Measurements from ENCODE around the gene CLSTN1. TPM values are rescaled to one million over a fixed set of nuclear protein-coding genes. Genes with fewer than 3 reads are reported as not detected.

The CLSTN1 gene
- polyA plus RNA-seq, 4 donors = 29.2 to 78.8 (median 41.8) TPM

DNA sequence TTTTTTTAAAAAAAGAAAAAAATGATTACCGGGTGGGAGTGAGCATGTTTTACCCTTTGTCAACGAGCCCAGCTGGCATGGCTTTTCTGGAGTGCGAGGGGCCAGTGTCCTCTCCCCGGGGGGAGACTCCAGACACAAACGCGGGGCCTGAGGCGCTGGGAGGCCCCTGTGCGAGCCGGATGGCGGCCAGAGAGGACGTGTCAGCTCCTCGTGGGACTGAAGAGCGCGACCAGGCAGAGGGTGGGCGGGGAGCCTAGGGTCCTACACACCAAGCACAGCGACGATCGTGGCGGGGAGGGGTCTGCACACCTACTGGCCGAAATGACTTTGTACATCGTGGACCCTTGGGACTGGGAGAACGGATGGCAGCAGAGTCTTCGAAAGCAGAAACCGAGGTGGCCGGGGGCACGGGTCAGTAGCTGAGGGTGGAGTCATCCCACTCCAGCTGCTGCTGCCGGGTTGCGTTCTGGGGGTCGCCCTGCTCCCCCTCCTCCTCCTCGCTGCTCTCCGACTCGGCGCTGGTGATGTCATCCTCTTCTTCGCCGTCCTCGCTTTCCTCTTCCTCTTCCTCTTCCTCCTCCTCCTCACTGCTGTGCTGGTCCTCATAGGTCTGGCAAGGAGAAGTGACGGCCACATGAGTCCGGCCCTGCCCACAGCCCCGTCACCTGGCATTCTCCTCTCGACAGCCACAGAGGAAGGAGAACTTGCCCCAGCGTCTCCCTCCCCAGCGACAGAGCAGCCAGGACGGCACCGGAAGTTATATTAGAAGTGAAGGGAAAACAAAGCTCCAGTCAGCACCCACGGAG is 93.5 kb downstream of the CLSTN1 start:
- Histone ChIP-seq H3K9me3 (ENCODE audit: control insufficient read depth in 2 of 2, insufficient read depth in 1 of 2, low read depth in 1 of 2, low read length in 1 of 2) (no peaks in the 10 kb centered on the region), H3K27me3 (ENCODE audit: control insufficient read depth in 3 of 3, insufficient read depth in 3 of 3, low read length in 3 of 3) (no peaks in the 10 kb centered on the region), H3K4me3 (ENCODE audit: low read depth in 1 of 3, low read length in 3 of 3) (no peak overlapping the region), H3K27ac (ENCODE audit: low read depth in 1 of 3, low read length in 2 of 3) (no peak overlapping the region), H3K36me3 (ENCODE audit: control insufficient read depth in 3 of 3, insufficient read depth in 2 of 3, low read depth in 1 of 3, low read length in 3 of 3) (peaks cover 32 to 93% (median 39%) of the 10 kb centered on the region in 3 donors), H3K4me1 (ENCODE audit: control insufficient read depth in 3 of 3, insufficient read depth in 2 of 3, low read depth in 1 of 3, low read length in 2 of 3) (no peaks in the 10 kb centered on the region)
- DNase-seq = no peak
- 84 to 89% (median 85%) methylated on average over 42 to 45 of the region's 45 CpGs for WGBS, 3 donors
- FAIRE-seq = no peak

DNA sequence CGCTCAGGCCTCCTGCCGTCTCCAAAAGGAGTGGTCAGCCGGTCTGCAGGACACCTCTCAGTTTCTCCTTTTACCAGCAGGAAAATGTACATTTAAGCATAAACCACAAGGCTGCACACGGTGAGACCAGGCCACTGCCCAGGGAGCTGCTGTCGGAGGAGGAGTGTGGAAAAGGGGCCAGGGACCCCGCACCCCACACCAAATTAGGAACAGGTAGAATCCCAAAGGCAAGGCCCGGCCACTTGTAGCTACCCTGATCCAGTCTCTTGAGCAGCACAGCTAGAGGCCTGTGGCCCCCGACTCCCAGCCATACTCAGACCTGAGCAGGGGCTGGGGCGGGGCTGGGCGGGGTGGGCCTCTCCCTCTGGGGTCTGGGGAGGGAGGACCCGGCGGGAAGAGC is 94.2 kb downstream of the CLSTN1 start:
- no peak for DNase-seq
- Histone ChIP-seq H3K9me3 (ENCODE audit: control insufficient read depth in 2 of 2, insufficient read depth in 1 of 2, low read depth in 1 of 2, low read length in 1 of 2) (no peaks in the 10 kb centered on the region), H3K4me3 (ENCODE audit: low read depth in 1 of 3, low read length in 3 of 3) (no peak overlapping the region), H3K27ac (ENCODE audit: low read depth in 1 of 3, low read length in 2 of 3) (peak overlapping the region in 1 of 3 donors; percentile 2), H3K27me3 (ENCODE audit: control insufficient read depth in 3 of 3, insufficient read depth in 3 of 3, low read length in 3 of 3) (no peaks in the 10 kb centered on the region), H3K4me1 (ENCODE audit: control insufficient read depth in 3 of 3, insufficient read depth in 2 of 3, low read depth in 1 of 3, low read length in 2 of 3) (no peaks in the 10 kb centered on the region), H3K36me3 (ENCODE audit: control insufficient read depth in 3 of 3, insufficient read depth in 2 of 3, low read depth in 1 of 3, low read length in 3 of 3) (peaks cover 25 to 91% (median 31%) of the 10 kb centered on the region in 3 donors)
- 90 to 94% (median 91%) methylated on average over 12 of the region's 12 CpGs for whole genome bisulfite sequencing, 3 donors
- no peak for FAIRE-seq

DNA sequence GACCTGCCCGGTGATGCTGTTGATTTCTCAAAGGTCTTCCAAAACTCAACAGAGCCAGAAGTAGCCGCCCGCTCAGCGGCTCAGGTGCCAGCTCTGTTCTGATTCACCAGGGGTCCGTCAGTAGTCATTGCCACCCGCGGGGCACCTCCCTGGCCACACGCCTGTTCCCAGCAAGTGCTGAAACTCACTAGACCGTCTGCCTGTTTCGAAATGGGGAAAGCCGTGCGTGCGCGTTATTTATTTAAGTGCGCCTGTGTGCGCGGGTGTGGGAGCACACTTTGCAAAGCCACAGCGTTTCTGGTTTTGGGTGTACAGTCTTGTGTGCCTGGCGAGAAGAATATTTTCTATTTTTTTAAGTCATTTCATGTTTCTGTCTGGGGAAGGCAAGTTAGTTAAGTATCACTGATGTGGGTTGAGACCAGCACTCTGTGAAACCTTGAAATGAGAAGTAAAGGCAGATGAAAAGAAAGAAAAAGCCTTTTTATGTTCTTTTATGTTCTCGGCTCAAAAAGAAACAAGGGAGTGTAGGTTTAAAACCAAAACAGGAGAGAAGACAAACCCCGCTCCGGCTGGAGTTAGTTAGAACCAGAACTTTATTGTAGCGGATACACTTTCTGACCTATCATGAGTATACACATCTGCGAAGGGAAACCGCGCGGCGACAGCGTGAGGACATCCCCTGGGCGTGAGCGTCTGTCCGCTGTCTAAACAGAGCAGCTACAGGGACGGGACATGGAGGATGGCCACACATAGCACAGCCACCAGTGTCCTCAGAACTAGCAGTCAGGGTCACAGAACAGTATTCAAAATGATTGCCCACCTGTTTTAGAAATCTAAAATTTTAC is 95.1 kb downstream of the CLSTN1 start:
- Histone ChIP-seq H3K36me3 (ENCODE audit: control insufficient read depth in 3 of 3, insufficient read depth in 2 of 3, low read depth in 1 of 3, low read length in 3 of 3) (peaks cover 23 to 91% (median 27%) of the 10 kb centered on the region in 3 donors), H3K4me3 (ENCODE audit: low read depth in 1 of 3, low read length in 3 of 3) (no peak overlapping the region), H3K4me1 (ENCODE audit: control insufficient read depth in 3 of 3, insufficient read depth in 2 of 3, low read depth in 1 of 3, low read length in 2 of 3) (no peaks in the 10 kb centered on the region), H3K9me3 (ENCODE audit: control insufficient read depth in 2 of 2, insufficient read depth in 1 of 2, low read depth in 1 of 2, low read length in 1 of 2) (peaks cover 0 to 3% of the 10 kb centered on the region in 2 donors), H3K27ac (ENCODE audit: low read depth in 1 of 3, low read length in 2 of 3) (peak overlapping the region in 2 of 3 donors; percentile 21 to 25), H3K27me3 (ENCODE audit: control insufficient read depth in 3 of 3, insufficient read depth in 3 of 3, low read length in 3 of 3) (no peaks in the 10 kb centered on the region)
- FAIRE-seq (no peak), DNase-seq (no peak)
- 75 to 85% (median 82%) methylated on average over 33 of the region's 33 CpGs for WGBS, 3 donors

DNA sequence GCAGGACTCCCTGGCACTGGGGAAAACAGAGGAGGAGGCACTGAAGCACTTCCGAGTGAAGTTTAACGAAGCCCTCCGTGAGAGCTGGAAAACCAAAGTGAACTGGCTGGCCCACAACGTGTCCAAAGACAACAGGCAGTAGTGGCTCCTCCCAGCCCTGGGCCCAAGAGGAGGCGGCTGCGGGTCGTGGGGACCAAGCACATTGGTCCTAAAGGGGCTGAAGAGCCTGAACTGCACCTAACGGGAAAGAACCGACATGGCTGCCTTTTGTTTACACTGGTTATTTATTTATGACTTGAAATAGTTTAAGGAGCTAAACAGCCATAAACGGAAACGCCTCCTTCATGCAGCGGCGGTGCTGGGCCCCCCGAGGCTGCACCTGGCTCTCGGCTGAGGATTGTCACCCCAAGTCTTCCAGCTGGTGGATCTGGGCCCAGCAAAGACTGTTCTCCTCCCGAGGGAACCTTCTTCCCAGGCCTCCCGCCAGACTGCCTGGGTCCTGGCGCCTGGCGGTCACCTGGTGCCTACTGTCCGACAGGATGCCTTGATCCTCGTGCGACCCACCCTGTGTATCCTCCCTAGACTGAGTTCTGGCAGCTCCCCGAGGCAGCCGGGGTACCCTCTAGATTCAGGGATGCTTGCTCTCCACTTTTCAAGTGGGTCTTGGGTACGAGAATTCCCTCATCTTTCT is 96.7 kb downstream of the CLSTN1 start:
- Histone ChIP-seq H3K36me3 (ENCODE audit: control insufficient read depth in 3 of 3, insufficient read depth in 2 of 3, low read depth in 1 of 3, low read length in 3 of 3) (peaks cover 17 to 91% (median 18%) of the 10 kb centered on the region in 3 donors), H3K27me3 (ENCODE audit: control insufficient read depth in 3 of 3, insufficient read depth in 3 of 3, low read length in 3 of 3) (no peaks in the 10 kb centered on the region), H3K27ac (ENCODE audit: low read depth in 1 of 3, low read length in 2 of 3) (no peak overlapping the region), H3K9me3 (ENCODE audit: control insufficient read depth in 2 of 2, insufficient read depth in 1 of 2, low read depth in 1 of 2, low read length in 1 of 2) (peaks cover 0 to 19% of the 10 kb centered on the region in 2 donors), H3K4me1 (ENCODE audit: control insufficient read depth in 3 of 3, insufficient read depth in 2 of 3, low read depth in 1 of 3, low read length in 2 of 3) (no peaks in the 10 kb centered on the region), H3K4me3 (ENCODE audit: low read depth in 1 of 3, low read length in 3 of 3) (no peak overlapping the region)
- WGBS, 3 donors = 53 to 62% (median 58%) methylated on average over 23 to 25 of the region's 25 CpGs
- DNase-seq (no peak), FAIRE-seq (no peak)

DNA sequence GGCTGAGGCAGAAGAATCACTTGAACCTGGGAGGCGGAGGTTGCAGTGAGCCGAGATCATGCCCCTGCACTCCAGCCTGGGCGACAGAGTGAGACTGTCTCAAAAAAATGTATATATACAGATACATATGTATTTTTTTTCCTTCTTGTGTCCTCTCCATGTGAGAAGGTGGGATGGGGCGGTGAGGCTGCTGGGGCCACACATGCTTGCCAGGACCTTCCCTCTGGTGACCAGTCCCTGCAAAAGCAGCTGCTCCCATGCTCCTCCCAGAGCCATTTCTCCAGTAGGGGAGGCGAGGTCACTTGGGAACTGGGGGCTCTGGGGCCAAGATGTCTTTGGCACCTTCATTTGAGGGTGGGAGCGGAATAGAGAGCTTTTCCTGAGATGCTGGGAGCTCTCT is 97.4 kb downstream of the CLSTN1 start:
- DNase-seq (no peak), FAIRE-seq (no peak)
- Histone ChIP-seq H3K4me3 (ENCODE audit: low read depth in 1 of 3, low read length in 3 of 3) (no peak overlapping the region), H3K27me3 (ENCODE audit: control insufficient read depth in 3 of 3, insufficient read depth in 3 of 3, low read length in 3 of 3) (no peaks in the 10 kb centered on the region), H3K27ac (ENCODE audit: low read depth in 1 of 3, low read length in 2 of 3) (no peak overlapping the region), H3K9me3 (ENCODE audit: control insufficient read depth in 2 of 2, insufficient read depth in 1 of 2, low read depth in 1 of 2, low read length in 1 of 2) (peaks cover 0 to 21% of the 10 kb centered on the region in 2 donors), H3K36me3 (ENCODE audit: control insufficient read depth in 3 of 3, insufficient read depth in 2 of 3, low read depth in 1 of 3, low read length in 3 of 3) (peaks cover 13 to 91% (median 17%) of the 10 kb centered on the region in 3 donors), H3K4me1 (ENCODE audit: control insufficient read depth in 3 of 3, insufficient read depth in 2 of 3, low read depth in 1 of 3, low read length in 2 of 3) (no peaks in the 10 kb centered on the region)
- 92 to 97% (median 93%) methylated on average over 6 of the region's 6 CpGs for WGBS, 3 donors

DNA sequence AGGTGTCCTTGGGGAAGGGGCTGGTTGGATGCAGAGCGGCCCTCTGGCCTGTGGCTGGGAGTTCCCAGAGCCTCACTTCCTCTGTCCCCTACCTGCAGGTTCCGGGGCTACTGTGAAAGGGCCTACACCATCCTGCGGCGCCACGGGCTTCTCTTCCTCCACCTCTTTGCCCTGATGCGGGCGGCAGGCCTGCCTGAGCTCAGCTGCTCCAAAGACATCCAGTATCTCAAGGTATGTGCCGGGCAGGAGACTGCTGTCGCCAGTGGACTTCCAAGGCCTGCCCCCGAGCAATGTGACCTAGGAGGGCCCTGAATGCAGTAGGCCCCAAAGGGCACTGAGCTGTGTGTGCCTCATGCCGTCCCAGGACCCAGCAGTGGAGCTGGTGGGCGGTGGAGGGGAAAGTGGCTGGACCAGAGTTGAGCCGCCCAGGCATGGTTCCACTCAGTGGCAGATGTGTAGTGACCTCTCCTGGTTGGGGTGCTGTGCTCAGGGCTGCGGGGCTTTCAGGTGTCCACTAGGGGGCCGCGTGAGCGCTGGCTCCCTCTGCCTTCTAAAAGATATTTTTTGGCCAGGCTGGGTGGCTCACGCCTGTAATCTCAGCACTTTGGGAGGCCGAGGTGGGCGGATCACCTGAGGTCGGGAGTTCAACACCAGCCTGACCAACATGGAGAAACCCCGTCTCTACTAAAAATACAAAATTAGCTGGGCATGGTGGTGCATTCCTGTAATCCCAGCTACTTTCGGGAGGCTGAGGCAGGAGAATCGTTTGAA is 98.9 kb downstream of the CLSTN1 start:
- peak; percentile 57 to 64 for DNase-seq
- Histone ChIP-seq H3K4me3 (ENCODE audit: low read depth in 1 of 3, low read length in 3 of 3) (no peak overlapping the region), H3K27me3 (ENCODE audit: control insufficient read depth in 3 of 3, insufficient read depth in 3 of 3, low read length in 3 of 3) (no peaks in the 10 kb centered on the region), H3K27ac (ENCODE audit: low read depth in 1 of 3, low read length in 2 of 3) (no peak overlapping the region), H3K4me1 (ENCODE audit: control insufficient read depth in 3 of 3, insufficient read depth in 2 of 3, low read depth in 1 of 3, low read length in 2 of 3) (no peaks in the 10 kb centered on the region), H3K9me3 (ENCODE audit: control insufficient read depth in 2 of 2, insufficient read depth in 1 of 2, low read depth in 1 of 2, low read length in 1 of 2) (peaks cover 0 to 21% of the 10 kb centered on the region in 2 donors), H3K36me3 (ENCODE audit: control insufficient read depth in 3 of 3, insufficient read depth in 2 of 3, low read depth in 1 of 3, low read length in 3 of 3) (peaks cover 7 to 90% (median 8%) of the 10 kb centered on the region in 3 donors)
- no peak for FAIRE-seq
- WGBS, 3 donors = 56 to 69% (median 58%) methylated on average over 23 to 24 of the region's 24 CpGs

DNA sequence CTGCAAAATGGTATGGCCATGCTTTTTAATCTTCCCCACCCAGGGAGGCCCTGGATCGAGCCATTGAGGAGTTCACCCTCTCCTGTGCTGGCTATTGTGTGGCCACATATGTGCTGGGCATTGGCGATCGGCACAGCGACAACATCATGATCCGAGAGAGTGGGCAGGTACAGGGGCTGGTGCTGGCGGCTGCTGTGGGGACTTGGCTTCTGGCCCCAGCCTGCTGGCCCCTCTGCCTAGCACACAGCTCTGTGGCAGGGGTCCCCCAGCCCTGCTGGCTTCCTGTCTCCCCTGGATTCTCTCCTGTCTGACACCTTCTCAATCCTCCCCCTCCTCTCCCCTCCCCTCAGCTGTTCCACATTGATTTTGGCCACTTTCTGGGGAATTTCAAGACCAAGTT is 99.8 kb downstream of the CLSTN1 start:
- Histone ChIP-seq H3K27me3 (ENCODE audit: control insufficient read depth in 3 of 3, insufficient read depth in 3 of 3, low read length in 3 of 3) (no peaks in the 10 kb centered on the region), H3K27ac (ENCODE audit: low read depth in 1 of 3, low read length in 2 of 3) (no peak overlapping the region), H3K4me1 (ENCODE audit: control insufficient read depth in 3 of 3, insufficient read depth in 2 of 3, low read depth in 1 of 3, low read length in 2 of 3) (no peaks in the 10 kb centered on the region), H3K36me3 (ENCODE audit: control insufficient read depth in 3 of 3, insufficient read depth in 2 of 3, low read depth in 1 of 3, low read length in 3 of 3) (peaks cover 0 to 90% (median 5%) of the 10 kb centered on the region in 3 donors), H3K4me3 (ENCODE audit: low read depth in 1 of 3, low read length in 3 of 3) (no peak overlapping the region), H3K9me3 (ENCODE audit: control insufficient read depth in 2 of 2, insufficient read depth in 1 of 2, low read depth in 1 of 2, low read length in 1 of 2) (peaks cover 0 to 21% of the 10 kb centered on the region in 2 donors)
- WGBS, 3 donors = 98 to 99% (median 99%) methylated on average over 6 of the region's 6 CpGs
- DNase-seq (no peak), FAIRE-seq (no peak)
